ENCODE data around the gene SEC31B.

The SEC31B gene

DNA sequence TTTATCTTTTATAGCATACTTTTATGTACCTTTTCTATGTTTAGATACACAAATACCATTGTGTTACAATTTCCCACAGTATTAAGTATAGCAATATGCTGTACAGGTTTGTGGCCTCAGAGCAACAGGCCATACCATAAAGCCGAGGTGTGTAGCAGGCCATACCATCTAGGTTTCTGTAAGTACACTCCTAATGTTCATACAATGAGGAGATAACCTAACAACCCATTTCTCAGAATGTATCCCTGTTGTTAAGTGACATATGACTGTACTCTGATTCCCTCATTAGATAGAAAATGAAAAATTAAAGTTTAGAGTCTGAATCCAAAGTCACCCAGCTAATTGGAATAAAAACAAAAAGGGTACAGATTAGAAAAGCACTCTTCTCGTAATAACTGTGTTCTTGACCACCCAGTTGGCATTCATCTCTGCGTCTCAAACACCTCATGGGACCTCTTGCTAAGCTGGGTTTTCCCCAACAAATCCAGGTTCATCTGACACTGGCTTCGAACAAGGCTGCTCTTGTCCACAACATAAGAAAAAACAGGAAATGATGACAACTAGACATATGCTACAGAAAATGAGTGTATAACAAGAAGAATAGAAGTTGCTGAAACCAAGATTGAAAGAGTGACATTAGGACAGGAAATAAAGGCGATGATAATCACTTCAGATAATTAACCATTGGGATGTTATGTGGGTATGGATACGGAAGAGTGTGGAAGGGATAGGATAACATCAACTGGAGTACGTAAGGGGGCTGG lies 8.6 kb upstream of the SEC31B start (continued):
- no peak for TF ChIP-seq ZNF391 (tag by site-specific recombination; IDR thresholded peaks at IDR 0.05; ENCODE audit: borderline replicate concordance, low read depth)
- no peak for TF ChIP-seq KLF8 (tag by site-specific recombination; IDR thresholded peaks at IDR 0.05)

- peaks cover 39 to 66% of the 10 kb centered on the region in 2 experiments for H3K36me3 ChIP-seq (ENCODE audit: control insufficient read depth in 2 of 2, insufficient read depth in 1 of 2, low read length in 2 of 2)
- no peaks in the 10 kb centered on the region for H3K4me1 ChIP-seq (ENCODE audit: control insufficient read depth, insufficient read depth, low read length)
- TF ChIP-seq KLF7 (tag by site-specific recombination; IDR thresholded peaks at IDR 0.05; ENCODE audit: borderline replicate concordance): no peak
- TF ChIP-seq GFI1B (tag by site-specific recombination; IDR thresholded peaks at IDR 0.05): no peak
- no peak for TF ChIP-seq ZNF423 (tag by site-specific recombination; IDR thresholded peaks at IDR 0.05)
- TF ChIP-seq ZNF513 (tag by site-specific recombination; IDR thresholded peaks at IDR 0.05): no peak
- TF ChIP-seq, protein P1, sequence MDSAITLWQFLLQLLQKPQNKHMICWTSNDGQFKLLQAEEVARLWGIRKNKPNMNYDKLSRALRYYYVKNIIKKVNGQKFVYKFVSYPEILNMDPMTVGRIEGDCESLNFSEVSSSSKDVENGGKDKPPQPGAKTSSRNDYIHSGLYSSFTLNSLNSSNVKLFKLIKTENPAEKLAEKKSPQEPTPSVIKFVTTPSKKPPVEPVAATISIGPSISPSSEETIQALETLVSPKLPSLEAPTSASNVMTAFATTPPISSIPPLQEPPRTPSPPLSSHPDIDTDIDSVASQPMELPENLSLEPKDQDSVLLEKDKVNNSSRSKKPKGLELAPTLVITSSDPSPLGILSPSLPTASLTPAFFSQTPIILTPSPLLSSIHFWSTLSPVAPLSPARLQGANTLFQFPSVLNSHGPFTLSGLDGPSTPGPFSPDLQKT (IDR thresholded peaks at IDR 0.05; ENCODE audit: borderline replicate concordance, low read depth, low read length): no peak
- no peak for TF ChIP-seq ZBTB48 (tag by site-specific recombination; IDR thresholded peaks at IDR 0.05)
- POLR2A ChIA-PET: no interaction called here
- CTCF ChIA-PET: interaction anchor here (0.6 to 1.4 kb wide), 3 partner anchors 11 to 354 kb away, joined by 3 to 5 read pairs (median 4); partner anchors contain the start of gene HIF1AN
- H3K27ac ChIP-seq (ENCODE audit: extremely low read depth, low read depth, low read length): no peak overlapping the region
- H3K9me3 ChIP-seq (ENCODE audit: control insufficient read depth, insufficient read depth, low read depth, low read length): no peaks in the 10 kb centered on the region
- H3K4me3 ChIP-seq (ENCODE audit: low read depth, low read length): no peak overlapping the region
Measured at GRCh38 chr10:100524638-100525037, 5.0 kb upstream of the SEC31B start.

DNA sequence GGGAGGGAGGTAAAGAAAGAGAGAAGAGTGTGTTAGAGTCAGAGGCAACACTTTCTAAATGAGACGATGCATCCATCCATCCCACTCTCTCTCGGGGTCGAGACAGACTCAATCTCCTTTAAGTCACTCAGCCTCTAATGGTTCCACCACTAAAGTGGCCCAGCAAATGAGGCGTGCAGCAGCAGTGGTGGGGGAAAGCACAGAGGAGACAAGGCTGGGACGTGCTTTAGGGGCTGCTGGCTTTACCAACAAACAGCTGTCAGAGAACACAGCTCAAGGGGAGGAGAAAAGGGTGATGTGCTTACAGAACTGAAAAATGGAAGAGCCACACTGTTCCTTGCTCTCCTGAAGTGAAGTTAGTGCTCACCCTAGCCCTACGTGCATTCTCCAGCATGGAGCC lies 4.5 kb upstream of the SEC31B start:
- CTCF ChIA-PET: interaction anchor here (0.6 to 1.4 kb wide), 2 partner anchors 282 to 354 kb away, joined by 4 to 5 read pairs; no protein-coding TSS in a partner anchor
- Histone ChIP-seq H3K27ac (ENCODE audit: extremely low read depth, low read depth, low read length) (no peak overlapping the region), H3K9me3 (ENCODE audit: control insufficient read depth, insufficient read depth, low read depth, low read length) (no peaks in the 10 kb centered on the region), H3K4me1 (ENCODE audit: control insufficient read depth, insufficient read depth, low read length) (no peaks in the 10 kb centered on the region), H3K4me3 (ENCODE audit: low read depth, low read length) (no peak overlapping the region), H3K36me3 (ENCODE audit: control insufficient read depth in 2 of 2, insufficient read depth in 1 of 2, low read length in 2 of 2) (peaks cover 39 to 66% of the 10 kb centered on the region in 2 experiments)
- POLR2A ChIA-PET: no interaction called here
- TF ChIP-seq ZNF792 (tag by site-specific recombination; IDR thresholded peaks at IDR 0.05) (no peak), ZXDB (tag by site-specific recombination; IDR thresholded peaks at IDR 0.05) (no peak), KLF7 (tag by site-specific recombination; IDR thresholded peaks at IDR 0.05; ENCODE audit: borderline replicate concordance) (no peak)
- TF ChIP-seq, protein P1 (IDR thresholded peaks at IDR 0.05; ENCODE audit: borderline replicate concordance, low read depth, low read length): no peak

DNA sequence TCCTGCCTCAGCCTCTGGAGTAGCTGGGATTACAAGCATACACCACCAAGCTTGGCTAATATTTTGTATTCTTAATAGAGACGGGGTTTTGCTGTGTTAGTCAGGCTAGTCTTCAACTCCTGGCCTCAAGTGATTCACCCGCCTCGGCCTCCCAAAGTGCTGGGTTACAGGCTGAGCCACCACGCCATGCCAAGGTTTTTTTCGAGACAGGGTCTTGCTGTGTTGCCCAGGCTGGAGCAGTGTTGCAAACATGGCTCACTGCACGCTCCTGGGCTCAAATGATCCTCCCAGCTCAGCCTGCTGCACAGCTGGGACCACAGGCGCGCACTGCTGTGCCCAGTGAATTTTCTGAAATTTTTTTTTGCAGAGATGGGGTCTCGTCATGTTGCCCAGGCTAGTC lies 3.3 kb upstream of the SEC31B start:
- Histone ChIP-seq H3K4me3 (ENCODE audit: low read depth, low read length) (no peak overlapping the region), H3K36me3 (ENCODE audit: control insufficient read depth in 2 of 2, insufficient read depth in 1 of 2, low read length in 2 of 2) (peaks cover 38 to 59% of the 10 kb centered on the region in 2 experiments), H3K4me1 (ENCODE audit: control insufficient read depth, insufficient read depth, low read length) (no peaks in the 10 kb centered on the region), H3K27ac (ENCODE audit: extremely low read depth, low read depth, low read length) (no peak overlapping the region), H3K9me3 (ENCODE audit: control insufficient read depth, insufficient read depth, low read depth, low read length) (no peaks in the 10 kb centered on the region)
- TF ChIP-seq KLF1 (tag by site-specific recombination; IDR thresholded peaks at IDR 0.05) (no peak), ZNF221 (tag by site-specific recombination; IDR thresholded peaks at IDR 0.05; ENCODE audit: borderline replicate concordance) (no peak), ZNF121 (tag by site-specific recombination; IDR thresholded peaks at IDR 0.05) (peak; percentile 86)
- POLR2A ChIA-PET: interaction anchor here (1.1 kb wide), 1 partner anchor 13 kb away, joined by 3 read pairs; the partner anchor contains the start of gene HIF1AN
- CTCF ChIA-PET: interaction anchor here (0.6 to 1.7 kb wide), 9 partner anchors 10 to 181 kb away, joined by 3 to 11 read pairs (median 4); partner anchors contain the start of gene HIF1AN

Data from HEK293 (cell line).